ENCODE data around the gene OR6B2.
"Not testable (repeated sequence)": the region's sequence is repeated elsewhere in the genome, so short reads cannot be mapped to it uniquely, and the experiment has no call there.

Gene OR6B2

GRCh38 chr2:240030379-240031094, at the start of gene OR6B2:
TSS of gene OR6B2 (minus strand) at chr2:240030429. CDS start at chr2:240030429, 0 bp downstream.
- in situ Hi-C loops (cut with MboI; ENCODE audit: low pct_unique_long_range_greater_than_20kb, low sequenced_read_pairs): no loop called here
- no peak for DNase-seq

GRCh38 chr2:240078631-240079030, 48.4 kb upstream of the OR6B2 start:
- in situ Hi-C loops (cut with MboI; ENCODE audit: low pct_unique_long_range_greater_than_20kb, low sequenced_read_pairs): no loop called here
- no peak for DNase-seq

DNA sequence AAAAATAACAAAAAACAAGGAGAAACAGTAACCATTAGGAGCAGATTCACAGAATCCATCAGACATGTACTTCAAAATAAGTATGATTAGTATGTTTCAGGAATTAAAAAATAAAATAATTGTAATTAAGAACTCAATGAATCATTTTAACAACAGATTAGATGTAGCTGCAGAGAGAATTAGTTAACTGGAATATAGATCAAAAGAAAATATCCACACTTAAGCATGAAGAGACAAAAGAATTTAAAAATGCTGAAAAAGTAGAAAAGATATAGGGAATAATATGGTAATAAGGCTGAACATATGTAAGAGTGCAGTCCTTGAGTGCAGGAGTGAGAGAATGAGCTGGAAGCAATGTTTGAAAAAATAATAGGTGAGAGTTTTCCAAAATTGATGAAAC, 47.2 kb upstream of the OR6B2 start:
- in situ Hi-C loops (cut with MboI; ENCODE audit: low pct_unique_long_range_greater_than_20kb, low sequenced_read_pairs): no loop called here
- DNase-seq: no peak

- in situ Hi-C loops (cut with MboI; ENCODE audit: low pct_unique_long_range_greater_than_20kb, low sequenced_read_pairs): no loop called here
- DNase-seq: no peak
These were observed 44.3 kb upstream of the OR6B2 start for GRCh38 chr2:240074545-240074944.

GRCh38 chr2:240070907-240071306, 40.7 kb upstream of the OR6B2 start:
- in situ Hi-C loops (cut with MboI; ENCODE audit: low pct_unique_long_range_greater_than_20kb, low sequenced_read_pairs): no loop called here
- no peak for DNase-seq

DNA sequence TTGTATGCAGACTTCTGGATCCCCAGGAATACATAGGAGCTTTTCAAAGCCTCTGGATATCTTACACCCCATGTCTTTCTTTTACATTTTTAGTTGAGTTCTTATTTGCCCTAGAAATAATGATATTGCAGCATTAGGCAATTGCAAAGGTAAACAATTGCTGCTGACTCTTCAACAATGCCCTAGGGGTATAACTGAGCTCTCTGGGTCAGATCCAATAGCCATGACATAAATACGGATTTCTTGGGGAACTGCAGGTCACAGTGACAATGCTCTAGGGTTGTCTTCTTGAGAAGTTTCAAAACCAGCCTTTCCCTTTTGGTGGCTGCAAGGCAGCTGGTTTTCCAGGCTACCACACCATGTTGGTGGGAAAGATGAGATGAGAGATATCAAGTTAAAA, 39.6 kb upstream of the OR6B2 start:
- in situ Hi-C loops (cut with MboI; ENCODE audit: low pct_unique_long_range_greater_than_20kb, low sequenced_read_pairs): no loop called here
- DNase-seq: no peak

DNA sequence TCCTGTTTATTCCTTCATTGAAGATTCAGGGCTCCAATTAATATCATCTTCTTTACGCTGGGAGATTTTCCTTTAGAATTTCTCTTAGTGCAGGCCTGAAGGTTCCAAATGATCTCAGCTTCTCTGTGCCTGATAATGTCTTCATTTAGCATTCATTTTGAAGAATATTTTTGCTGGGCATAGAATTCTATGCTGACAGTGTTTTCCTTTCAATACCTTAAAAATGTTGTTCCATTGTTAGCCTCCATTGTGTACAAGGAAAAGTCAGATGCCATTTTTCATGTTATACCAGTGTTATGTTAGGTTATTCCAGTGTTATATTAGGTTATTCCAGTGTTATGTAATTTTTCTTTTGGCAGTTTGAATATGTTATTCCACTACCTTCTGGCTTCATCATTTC, 38.0 kb upstream of the OR6B2 start:
- in situ Hi-C loops (cut with MboI; ENCODE audit: low pct_unique_long_range_greater_than_20kb, low sequenced_read_pairs): no loop called here
- DNase-seq: no peak

GRCh38 chr2:240066489-240066888, 36.3 kb upstream of the OR6B2 start:
- in situ Hi-C loops (cut with MboI; ENCODE audit: low pct_unique_long_range_greater_than_20kb, low sequenced_read_pairs): no loop called here
- DNase-seq: no peak

DNA sequence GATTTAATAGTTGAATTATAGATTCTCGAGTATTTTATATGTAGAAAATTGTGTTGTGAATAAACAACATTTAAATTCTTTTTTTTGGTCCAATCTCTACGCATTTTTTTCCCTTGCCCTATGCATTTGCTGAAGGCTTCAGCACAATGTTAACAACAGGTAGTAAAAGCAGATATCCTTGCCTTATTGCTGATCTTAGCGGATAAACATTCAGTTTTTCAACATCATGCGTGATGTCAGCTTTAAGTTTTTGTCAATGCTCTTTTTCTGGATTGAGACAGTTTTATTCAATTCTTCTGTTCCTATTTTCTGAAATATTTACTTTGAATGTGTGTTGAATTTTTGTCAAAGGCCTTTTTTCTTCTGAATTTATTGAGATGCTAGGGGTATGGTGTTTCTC, 34.7 kb upstream of the OR6B2 start:
- no peak for DNase-seq
- in situ Hi-C loops (cut with MboI; ENCODE audit: low pct_unique_long_range_greater_than_20kb, low sequenced_read_pairs): no loop called here

- in situ Hi-C loops (cut with MboI; ENCODE audit: low pct_unique_long_range_greater_than_20kb, low sequenced_read_pairs): no loop called here
- DNase-seq: peak; percentile 46
These were observed 30.9 kb upstream of the OR6B2 start for GRCh38 chr2:240060977-240061591.

DNA sequence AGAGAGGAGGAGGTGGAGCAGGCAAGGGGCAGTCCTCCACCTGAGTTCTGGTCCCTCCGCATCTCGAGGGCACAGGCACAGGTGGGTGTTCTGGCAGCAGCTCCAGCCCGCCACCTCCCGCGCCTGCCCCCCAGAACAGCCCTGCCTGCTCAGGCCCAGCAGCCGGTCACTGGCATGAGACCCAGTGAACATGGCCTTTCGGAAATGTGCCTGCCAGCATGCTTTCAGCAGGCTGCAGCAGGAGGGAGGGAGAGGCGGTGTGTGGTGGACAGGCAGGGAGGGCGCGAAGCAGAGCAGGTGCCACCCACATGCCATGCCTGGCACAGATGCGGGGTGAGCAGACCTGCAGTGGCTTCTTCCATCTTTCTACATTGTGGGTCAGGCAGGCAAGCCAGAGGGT, 26.4 kb upstream of the OR6B2 start:
- DNase-seq: no peak
- in situ Hi-C loops (cut with MboI; ENCODE audit: low pct_unique_long_range_greater_than_20kb, low sequenced_read_pairs): no loop called here

DNA sequence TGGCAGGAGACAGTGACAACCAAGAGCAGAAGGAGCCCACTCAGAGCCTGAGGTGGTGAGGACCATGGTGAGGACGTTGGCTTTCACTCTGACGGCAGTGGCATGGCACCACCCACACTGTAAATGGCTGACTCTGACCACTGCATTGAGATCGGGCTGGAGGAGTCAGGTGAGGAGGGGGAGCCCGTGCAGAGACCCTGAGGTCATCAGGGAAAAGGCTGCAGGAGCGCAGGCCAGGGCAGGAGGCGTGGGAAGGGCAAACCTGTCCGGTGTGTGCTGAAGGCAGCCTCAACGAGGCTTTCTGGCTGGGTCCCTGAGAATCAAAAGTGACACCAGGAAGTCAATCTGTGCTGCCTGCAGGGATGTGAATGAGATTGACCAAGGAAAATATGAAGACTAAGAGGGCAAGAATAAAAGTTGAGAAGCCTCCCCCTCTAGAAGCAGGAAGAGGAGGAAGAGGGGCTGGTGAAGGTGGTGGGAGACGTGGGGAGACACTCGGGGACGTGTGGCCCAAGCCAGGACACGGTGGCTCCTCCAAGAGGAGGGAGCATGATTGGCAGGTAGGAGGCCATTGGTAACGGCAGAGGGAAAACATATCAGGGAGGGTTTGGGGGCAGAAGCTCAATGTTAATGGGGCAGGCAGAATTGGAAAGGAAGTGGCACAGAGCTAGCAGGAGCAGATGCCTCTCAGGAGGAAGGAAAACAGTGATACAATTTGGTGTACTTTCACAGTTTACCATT, 25.1 kb upstream of the OR6B2 start:
- no peak for DNase-seq
- in situ Hi-C loops (cut with MboI; ENCODE audit: low pct_unique_long_range_greater_than_20kb, low sequenced_read_pairs): no loop called here

DNA sequence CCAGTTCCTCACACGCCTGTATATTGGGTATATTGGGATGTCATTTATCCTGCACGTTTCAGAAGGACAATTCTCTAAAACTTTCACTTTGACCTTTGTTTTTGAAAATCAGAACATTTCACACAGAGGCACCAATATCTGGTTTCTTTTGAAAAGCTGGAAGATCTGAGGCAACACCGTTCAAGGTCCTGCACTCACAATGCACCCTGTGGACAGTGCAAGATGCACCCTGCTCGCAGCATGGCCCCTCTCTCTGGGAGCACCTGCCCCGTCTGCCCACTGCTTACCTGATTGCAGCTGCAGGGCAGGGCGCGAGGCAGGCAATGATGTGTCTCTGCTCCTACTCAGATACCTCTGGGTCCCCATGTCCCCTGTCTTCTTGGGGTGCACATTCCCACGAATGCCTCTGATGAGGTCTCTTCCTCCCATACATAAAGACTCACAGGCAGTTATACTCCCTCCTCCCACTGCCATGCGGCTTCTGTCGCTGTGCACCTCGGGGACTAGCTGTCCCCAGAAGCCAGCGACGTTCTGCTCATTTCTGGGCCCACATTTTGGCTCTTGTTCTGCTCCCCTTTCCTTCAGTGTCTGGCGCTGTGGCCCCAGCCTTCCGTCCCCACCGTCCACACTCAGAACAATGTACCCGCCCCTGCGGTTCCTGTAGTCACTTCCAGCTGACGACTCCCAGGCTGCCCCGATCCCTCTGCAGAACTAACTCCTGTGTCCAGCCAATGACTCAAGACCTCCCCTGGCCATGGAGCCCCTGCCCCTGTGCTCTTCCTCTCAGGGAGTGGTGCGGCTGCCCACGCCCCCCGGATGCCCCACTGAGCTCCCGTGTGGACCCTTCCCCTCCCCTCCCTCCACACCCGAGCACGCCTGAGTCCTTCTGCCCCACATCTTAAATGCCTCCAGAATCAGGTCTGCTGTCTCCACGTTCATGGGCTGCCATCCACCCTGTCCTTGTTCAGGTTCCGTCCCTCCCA, 23.2 kb upstream of the OR6B2 start, which contains the start of gene OR6B3:
Gene OR6B3, minus strand, starts transcription at position 349 of the 983 bp plus-strand sequence.
- DNase-seq: no peak
- in situ Hi-C loops (cut with MboI; ENCODE audit: low pct_unique_long_range_greater_than_20kb, low sequenced_read_pairs): no loop called here

GRCh38 chr2:240052524-240052923, 22.3 kb upstream of the OR6B2 start:
- in situ Hi-C loops (cut with MboI; ENCODE audit: low pct_unique_long_range_greater_than_20kb, low sequenced_read_pairs): no loop called here
- DNase-seq: no peak

- no peak for DNase-seq
- in situ Hi-C loops (cut with MboI; ENCODE audit: low pct_unique_long_range_greater_than_20kb, low sequenced_read_pairs): no loop called here
These were observed 21.5 kb upstream of the OR6B2 start for GRCh38 chr2:240051697-240052096.

GRCh38 chr2:240050278-240050677, 20.0 kb upstream of the OR6B2 start:
- in situ Hi-C loops (cut with MboI; ENCODE audit: low pct_unique_long_range_greater_than_20kb, low sequenced_read_pairs): no loop called here
- DNase-seq: no peak

- in situ Hi-C loops (cut with MboI; ENCODE audit: low pct_unique_long_range_greater_than_20kb, low sequenced_read_pairs): no loop called here
- no peak for DNase-seq
These were observed 18.0 kb upstream of the OR6B2 start for GRCh38 chr2:240048237-240048636.

DNA sequence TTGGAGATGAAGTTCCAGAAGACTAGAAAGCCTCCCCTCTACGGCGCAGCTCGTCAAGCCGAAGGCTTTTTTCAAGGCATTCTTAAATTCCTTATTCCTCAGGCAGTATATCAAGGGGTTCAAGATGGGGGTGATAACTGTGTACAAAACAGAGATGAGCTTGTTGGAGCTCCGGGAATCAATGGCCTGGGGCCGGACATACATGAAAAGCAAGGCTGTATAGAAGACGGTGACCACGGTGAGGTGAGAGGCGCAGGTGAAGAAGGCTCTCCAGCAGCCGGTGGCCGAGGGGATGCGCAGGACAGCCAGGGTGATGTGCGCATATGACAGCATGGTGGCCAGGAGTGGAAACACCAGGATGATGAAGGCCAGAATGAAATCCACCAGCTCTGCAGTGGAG, 14.9 kb upstream of the OR6B2 start:
- in situ Hi-C loops (cut with MboI; ENCODE audit: low pct_unique_long_range_greater_than_20kb, low sequenced_read_pairs): no loop called here
- DNase-seq: no peak

GRCh38 chr2:240044096-240044495, 13.9 kb upstream of the OR6B2 start:
- in situ Hi-C loops (cut with MboI; ENCODE audit: low pct_unique_long_range_greater_than_20kb, low sequenced_read_pairs); DNase-seq: not testable (repeated sequence)
